GM12873 (cell line): ENCODE measurements around the gene PRKCD.

Experiments used
- TF ChIP-seq, protein P1 (sequence below): IDR thresholded peaks from 2 replicates; pipeline ENCODE4 v1.5.1; 2012; ENCODE audit warnings: low read depth, mild to moderate bottlenecking, moderate library complexity, low read length, control low read depth; ENCODE audit not compliant: insufficient read depth; ENCODE audit errors: missing control alignments

Gene PRKCD

GRCh38 chr3:53229606-53230005 lies 68.6 kb downstream of the PRKCD start:
- TF ChIP-seq, protein P1, sequence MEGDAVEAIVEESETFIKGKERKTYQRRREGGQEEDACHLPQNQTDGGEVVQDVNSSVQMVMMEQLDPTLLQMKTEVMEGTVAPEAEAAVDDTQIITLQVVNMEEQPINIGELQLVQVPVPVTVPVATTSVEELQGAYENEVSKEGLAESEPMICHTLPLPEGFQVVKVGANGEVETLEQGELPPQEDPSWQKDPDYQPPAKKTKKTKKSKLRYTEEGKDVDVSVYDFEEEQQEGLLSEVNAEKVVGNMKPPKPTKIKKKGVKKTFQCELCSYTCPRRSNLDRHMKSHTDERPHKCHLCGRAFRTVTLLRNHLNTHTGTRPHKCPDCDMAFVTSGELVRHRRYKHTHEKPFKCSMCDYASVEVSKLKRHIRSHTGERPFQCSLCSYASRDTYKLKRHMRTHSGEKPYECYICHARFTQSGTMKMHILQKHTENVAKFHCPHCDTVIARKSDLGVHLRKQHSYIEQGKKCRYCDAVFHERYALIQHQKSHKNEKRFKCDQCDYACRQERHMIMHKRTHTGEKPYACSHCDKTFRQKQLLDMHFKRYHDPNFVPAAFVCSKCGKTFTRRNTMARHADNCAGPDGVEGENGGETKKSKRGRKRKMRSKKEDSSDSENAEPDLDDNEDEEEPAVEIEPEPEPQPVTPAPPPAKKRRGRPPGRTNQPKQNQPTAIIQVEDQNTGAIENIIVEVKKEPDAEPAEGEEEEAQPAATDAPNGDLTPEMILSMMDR: no peak

GRCh38 chr3:53230041-53230621 lies 69.1 kb downstream of the PRKCD start:
- TF ChIP-seq, protein P1: peak; percentile 13

GRCh38 chr3:53230789-53231188 lies 69.8 kb downstream of the PRKCD start:
- TF ChIP-seq, protein P1: no peak

- TF ChIP-seq, protein P1: peak; percentile 9
Measured at GRCh38 chr3:53231532-53232511, 70.8 kb downstream of the PRKCD start.

GRCh38 chr3:53232641-53233377 lies 71.8 kb downstream of the PRKCD start:
- TF ChIP-seq, protein P1: no peak

GRCh38 chr3:53234130-53234840 lies 73.3 kb downstream of the PRKCD start:
- TF ChIP-seq, protein P1: no peak
